Cardiac septum (tissue), 1 donor: ENCODE measurements around the gene HYI. TPM values are rescaled to one million over a fixed set of nuclear protein-coding genes. Genes with fewer than 3 reads are reported as not detected.
"Not testable (repeated sequence)": the region's sequence is repeated elsewhere in the genome, so short reads cannot be mapped to it uniquely, and the experiment has no call there.

Experiments used
- DNase-seq: peaks from one replicate; pipeline ENCODE4 v3.0.0-alpha.2; 2020; ENCODE audit warnings: low spot score
- intact Hi-C: fragments of 100-400 bp; cut with DNase I; formaldehyde crosslinking; loops from one replicate; pipeline ENCODE4 v1.14.0; 2022
- microRNA-seq: library from miRNA; unstranded; fragments of <30 nt; microRNA quantifications from one replicate; pipeline ENCODE4 v1.2.0, GENCODE V29; 2020
- total RNA-seq: library from RNA; stranded (reverse); fragmentation: NEBNext Ultra II Directional; extraction: Animal tissue kit (Norgen Biotek cat#: 25700); gene quantifications from one replicate; pipeline ENCODE4 v1.2.1, GENCODE V29; 2021
- donor health status: DM: no; HTN: no; CAD: no.

HYI gene
- total RNA-seq, 1 donor from 2014 or later, result 26.3 TPM

DNA sequence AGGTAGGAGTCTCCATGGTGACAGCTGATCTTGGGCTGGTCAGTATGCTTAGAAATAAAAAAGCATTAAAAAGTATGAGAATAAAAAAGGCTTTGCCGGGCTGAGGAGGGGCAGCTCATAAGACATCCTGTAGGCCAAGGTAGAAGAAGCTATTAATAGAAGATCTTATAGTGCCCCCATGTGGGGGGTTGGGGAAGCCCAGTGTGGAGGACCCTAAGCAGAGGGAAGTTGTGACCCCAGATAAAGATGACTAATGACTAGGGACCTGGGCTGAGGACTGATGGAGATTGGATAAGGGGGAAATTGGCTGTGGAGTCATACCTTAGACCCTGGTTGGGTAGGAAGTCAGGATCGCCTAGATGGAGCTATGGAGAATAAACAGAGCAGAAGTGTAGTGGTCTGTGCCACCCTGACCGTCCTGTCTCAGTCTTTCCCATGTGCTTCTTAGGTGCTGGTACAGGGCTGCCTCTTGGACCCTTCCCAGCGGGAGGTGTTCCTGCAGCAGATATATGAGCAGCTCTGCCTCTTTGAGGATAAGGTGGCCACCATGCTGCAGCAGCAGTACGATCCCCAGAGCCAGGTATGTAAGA is 39.0 kb downstream of the HYI start:
- intact Hi-C loops, result loop anchor here (2.0 kb wide), 1 partner anchor 188 kb away; no protein-coding TSS in a partner anchor
- no peak for DNase-seq

DNA sequence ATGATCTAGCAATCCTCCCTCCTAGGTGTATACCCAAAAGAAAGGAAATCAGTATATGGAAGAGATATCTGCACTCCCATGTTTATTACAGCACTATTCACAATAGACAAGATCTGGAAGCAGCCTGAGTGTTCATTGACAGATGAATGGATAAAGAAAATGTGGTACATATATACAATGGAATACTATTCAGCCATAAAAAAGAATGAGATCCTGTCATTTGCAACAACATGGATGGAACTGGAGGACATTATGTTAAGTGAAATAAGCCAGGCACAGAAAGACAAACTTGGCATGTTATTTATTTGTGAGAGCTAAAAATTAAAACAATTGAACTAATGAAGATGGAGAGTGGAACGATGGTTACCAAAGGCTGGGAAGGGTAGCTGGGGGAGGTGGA is 40.3 kb downstream of the HYI start:
- intact Hi-C loops, DNase-seq: not testable (repeated sequence)

DNA sequence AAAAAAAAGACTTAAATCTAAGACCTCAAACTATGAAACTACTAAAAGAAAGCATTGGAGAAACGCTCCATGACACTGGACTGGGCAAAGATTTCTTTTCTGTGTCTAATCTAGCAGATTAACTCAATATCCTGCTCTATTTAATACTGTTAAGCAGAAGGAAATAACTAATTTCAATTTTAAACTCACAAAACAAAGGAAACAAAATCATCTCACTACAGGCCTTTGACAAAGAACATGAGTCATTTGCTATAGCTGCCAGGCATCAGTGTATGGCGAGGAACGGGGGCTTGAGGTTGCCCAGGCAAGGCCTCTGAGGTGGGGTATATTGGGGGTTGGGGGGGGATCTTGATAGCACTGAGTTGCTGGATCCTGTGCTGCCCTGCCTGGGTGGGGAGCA is 43.2 kb downstream of the HYI start:
- DNase-seq, result no peak
- intact Hi-C loops, result no loop called here

DNA sequence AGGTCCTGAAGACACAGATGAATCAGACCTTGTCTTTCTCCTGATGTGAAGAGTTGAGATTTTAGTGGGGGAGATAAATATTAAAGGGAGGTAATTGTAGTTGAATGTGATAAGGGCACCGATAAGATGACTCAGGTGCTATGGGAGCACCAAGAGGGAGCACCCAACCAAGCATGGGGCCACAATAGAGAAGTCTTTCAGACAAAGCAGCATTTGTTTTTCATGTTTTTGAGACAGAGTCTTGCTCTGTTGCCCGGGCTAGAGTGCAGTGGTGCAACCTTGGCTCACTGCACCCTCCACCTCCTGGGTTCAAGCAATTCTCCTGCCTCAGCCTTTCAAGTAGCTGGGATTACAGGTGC is 47.9 kb downstream of the HYI start:
- no peak for DNase-seq
- intact Hi-C loops, result no loop called here

DNA sequence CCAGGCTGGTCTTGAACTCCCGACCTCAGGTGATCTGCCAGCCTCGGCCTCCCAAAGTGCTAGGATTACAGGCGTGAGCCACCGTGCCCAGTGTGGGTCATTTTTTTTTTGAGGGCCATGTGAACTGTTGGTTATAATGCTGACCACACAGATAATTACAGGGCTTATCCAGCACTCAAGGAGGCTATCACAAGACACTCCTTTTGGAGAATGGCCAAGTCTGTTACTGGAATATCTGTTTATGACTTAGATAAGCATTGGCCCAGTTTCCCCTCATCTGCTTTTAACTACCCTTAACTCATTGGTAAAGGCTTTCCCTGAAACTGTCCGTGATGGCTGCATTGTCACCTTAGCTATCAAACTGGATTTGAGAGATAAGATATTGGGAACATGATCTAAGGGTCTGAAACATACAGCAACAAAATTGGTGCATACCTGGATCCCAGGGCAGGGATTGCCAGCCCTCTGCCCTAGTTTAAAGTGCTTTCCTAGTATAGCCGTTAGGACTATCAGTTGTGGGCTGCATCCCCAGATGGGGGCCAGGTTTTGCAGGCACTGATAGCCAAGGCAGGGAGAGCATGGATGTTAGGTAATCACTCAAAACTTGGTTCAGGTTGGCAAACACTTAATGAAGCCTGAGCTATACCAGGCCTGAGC is 48.4 kb downstream of the HYI start:
- intact Hi-C loops, result no loop called here
- DNase-seq, result no peak

DNA sequence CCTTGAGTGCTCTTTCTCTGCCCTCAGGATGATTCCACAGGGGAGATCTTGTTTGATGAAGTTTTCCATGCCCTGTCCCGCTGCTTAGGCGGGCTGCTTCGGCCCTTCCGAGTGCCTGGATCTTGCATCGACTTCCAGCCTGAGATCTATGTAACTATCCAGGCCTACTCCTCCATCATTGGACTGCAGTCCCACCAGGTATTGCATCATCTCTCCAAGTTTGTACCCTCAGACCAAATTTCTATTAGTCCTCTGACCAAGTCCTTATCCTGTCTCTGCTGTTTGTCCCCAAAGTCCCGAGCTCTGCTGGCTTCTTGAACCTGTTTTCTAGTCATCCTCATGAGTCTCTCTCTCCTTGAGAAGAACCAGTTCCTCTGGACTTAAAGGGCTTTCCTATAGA is 49.4 kb downstream of the HYI start:
- no peak for DNase-seq
- intact Hi-C loops, result no loop called here

DNA sequence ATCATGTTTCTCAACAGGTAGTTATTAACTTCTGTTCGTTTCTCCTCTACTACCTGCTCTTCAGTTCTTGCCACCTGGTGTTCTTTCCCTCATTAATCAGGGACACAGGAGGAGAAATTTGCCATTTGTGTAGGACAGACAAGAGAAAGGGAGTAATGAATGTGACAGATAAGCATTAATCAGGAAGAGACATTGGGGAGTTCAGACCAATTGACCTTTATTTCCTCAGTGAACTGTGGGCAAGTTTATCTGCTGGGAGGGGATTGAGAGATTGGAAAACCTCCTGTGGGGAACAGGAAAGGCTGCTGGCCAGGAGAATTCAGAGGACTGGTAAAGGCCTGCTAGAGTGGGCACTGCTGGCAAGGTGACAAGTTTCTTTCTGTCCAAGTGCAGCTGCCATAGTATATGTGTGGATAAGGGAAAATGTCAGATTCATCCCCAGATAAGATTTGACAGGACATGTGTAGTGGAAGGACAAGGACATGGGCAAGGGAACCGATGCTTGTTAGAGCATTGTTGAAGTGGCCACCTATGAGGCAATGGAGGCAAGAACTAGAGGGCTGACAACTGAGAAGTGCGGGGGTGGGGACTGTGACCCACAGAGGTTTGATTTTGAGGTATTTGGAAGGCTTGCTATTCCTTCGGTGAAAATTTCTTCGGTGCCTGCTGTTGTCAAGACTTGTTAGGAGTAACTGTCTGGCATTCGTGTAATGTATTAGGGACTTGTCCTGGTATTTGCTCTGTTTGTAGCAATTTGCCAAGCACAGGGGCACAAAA is 51.5 kb downstream of the HYI start:
- intact Hi-C loops, result no loop called here

More for the DNA sequence above, 51.5 kb downstream of the HYI start:
- no peak for DNase-seq

Small RNAs within 50 kb of the gene (microRNA-seq; reads per million reads assigned to microRNA genes)
- not detected for gene MIR6735

Other genes starting within 250 kb of the HYI start
- gene TMEM125, start 183.9 kb downstream of the HYI start, total RNA-seq, result not detected
- not detected for gene C1orf210, start 168.3 kb downstream of the HYI start, total RNA-seq
- gene TIE1, start 152.9 kb downstream of the HYI start, total RNA-seq, result 27.7 TPM
- gene MPL, start 116.1 kb downstream of the HYI start, total RNA-seq, result 1.6 TPM
- gene CDC20, start 95.0 kb downstream of the HYI start, total RNA-seq, result 0.78 TPM
- 37.8 TPM for gene ELOVL1, start 85.9 kb downstream of the HYI start, total RNA-seq
- 17.9 TPM for gene MED8, start 64.1 kb downstream of the HYI start, total RNA-seq
- 35.7 TPM for gene SZT2, start 64.0 kb downstream of the HYI start, total RNA-seq
- gene PTPRF, start 77.0 kb upstream of the HYI start, total RNA-seq, result 9.1 TPM
- gene KDM4A, start 196.2 kb upstream of the HYI start, total RNA-seq, result 19.8 TPM